Trophoblast cell (in vitro differentiated cells and primary cell): ENCODE measurements around the gene PHF21B.

ENCODE experiments used
- DNase-seq, 2 donors: peaks; one replicate each; pipeline ENCODE4 v3.0.0-alpha.2; 2016
- H2AFZ ChIP-seq: 2 replicates; pipeline ENCODE4 v1.6.1; 2013; ENCODE audit warnings: low read length, moderate library complexity, mild to moderate bottlenecking; ENCODE audit not compliant: insufficient read depth, poor library complexity
- H2AK5ac ChIP-seq: 2 replicates; pipeline ENCODE4 v1.6.1; 2013; ENCODE audit warnings: mild to moderate bottlenecking, low read length
- H2BK120ac ChIP-seq: 2 replicates; pipeline ENCODE4 v1.6.1; 2013; ENCODE audit warnings: low read length, mild to moderate bottlenecking, moderate library complexity; ENCODE audit not compliant: insufficient read depth, poor library complexity
- H2BK12ac ChIP-seq: 2 replicates; pipeline ENCODE4 v1.6.1; 2013; ENCODE audit warnings: mild to moderate bottlenecking, low read length, moderate library complexity
- H2BK5ac ChIP-seq: 2 replicates; pipeline ENCODE4 v1.6.1; 2013; ENCODE audit warnings: low read length, low read depth, moderate library complexity, mild to moderate bottlenecking; ENCODE audit not compliant: poor library complexity
- H3K14ac ChIP-seq: 2 replicates; pipeline ENCODE4 v1.6.1; 2013; ENCODE audit warnings: mild to moderate bottlenecking, low read length
- H3K18ac ChIP-seq: 2 replicates; pipeline ENCODE4 v1.6.1; 2013; ENCODE audit warnings: mild to moderate bottlenecking, low read length
- H3K23ac ChIP-seq: 2 replicates; pipeline ENCODE4 v1.6.1; 2013; ENCODE audit warnings: low read length
- H3K27ac ChIP-seq: 2 replicates; pipeline ENCODE4 v1.5.1; 2013; ENCODE audit warnings: low read depth, mild to moderate bottlenecking, inconsistent platforms, low read length, moderate library complexity
- H3K27me3 ChIP-seq: 2 replicates; pipeline ENCODE4 v1.6.1; 2013; ENCODE audit warnings: inconsistent platforms, mild to moderate bottlenecking, low read length, moderate library complexity; ENCODE audit not compliant: insufficient read depth
- H3K36me3 ChIP-seq, 2 experiments: 1 replicate in 1 of 2; 2 replicates in 1 of 2; pipeline ENCODE4 v1.6.1; 2013; ENCODE audit warnings: low read length in 2 of 2, mild to moderate bottlenecking in 2 of 2, moderate library complexity in 1 of 2; ENCODE audit not compliant: insufficient read depth in 2 of 2, control insufficient read depth in 1 of 2
- H3K4ac ChIP-seq: 2 replicates; pipeline ENCODE4 v1.6.1; 2013; ENCODE audit warnings: low read depth, mild to moderate bottlenecking, low read length, moderate library complexity
- H3K4me1 ChIP-seq, 2 experiments: 1 replicate in 1 of 2; 2 replicates in 1 of 2; pipeline ENCODE4 v1.6.1; 2013; ENCODE audit warnings: low read length in 2 of 2, mild to moderate bottlenecking in 2 of 2, moderate library complexity in 1 of 2; ENCODE audit not compliant: insufficient read depth in 2 of 2, control insufficient read depth in 1 of 2
- H3K4me2 ChIP-seq: 2 replicates; pipeline ENCODE4 v1.6.1; 2013; ENCODE audit warnings: inconsistent platforms, mild to moderate bottlenecking, low read length, moderate library complexity
- H3K4me3 ChIP-seq: 2 replicates; pipeline ENCODE4 v1.5.1; 2013; ENCODE audit warnings: mild to moderate bottlenecking, low read depth, low read length, inconsistent platforms
- H3K79me1 ChIP-seq: one replicate; pipeline ENCODE4 v1.6.1; 2013; ENCODE audit warnings: low read length
- H3K79me2 ChIP-seq: 2 replicates; pipeline ENCODE4 v1.6.1; 2013; ENCODE audit warnings: low read length, mild to moderate bottlenecking; ENCODE audit not compliant: control insufficient read depth, insufficient read depth, poor library complexity
- H3K9ac ChIP-seq: 2 replicates; pipeline ENCODE4 v1.6.1; 2013; ENCODE audit warnings: mild to moderate bottlenecking, low read length
- H3K9me3 ChIP-seq: 2 replicates; pipeline ENCODE4 v1.6.1; 2013; ENCODE audit warnings: low read depth, mild to moderate bottlenecking, control low read depth, inconsistent platforms, low read length; ENCODE audit not compliant: insufficient read depth
- H4K12ac ChIP-seq: 2 replicates; pipeline ENCODE4 v1.6.1; 2013; ENCODE audit warnings: low read depth, mild to moderate bottlenecking, low read length, moderate library complexity
- H4K8ac ChIP-seq: 2 replicates; pipeline ENCODE4 v1.6.1; 2013; ENCODE audit warnings: low read depth, mild to moderate bottlenecking, low read length, moderate library complexity
- H4K91ac ChIP-seq: one replicate; pipeline ENCODE4 v1.6.1; 2013; ENCODE audit warnings: low read depth, mild to moderate bottlenecking, low read length, moderate library complexity
- WGBS: extraction: QIAGEN DNeasy Blood & Tissue Kit; methylation state at CpG from one replicate; pipeline ENCODE4 v1.1.7; 2013; ENCODE audit warnings: missing lambda C conversion rate; ENCODE audit not compliant: insufficient read length, insufficient coverage; ENCODE audit errors: extremely low coverage; 5-methylcytosine and 5-hydroxymethylcytosine counted together

Gene PHF21B

GRCh38 chr22:44883011-44883421 lies 126.8 kb downstream of the PHF21B start:
- Histone ChIP-seq H3K18ac (no peak overlapping the region), H4K8ac (no peak overlapping the region)
- WGBS = no CpG with 5 or more reads among the region's 12 CpGs

GRCh38 chr22:44882226-44882905 lies 127.4 kb downstream of the PHF21B start:
- no peak overlapping the region for H2BK5ac ChIP-seq
- H2BK120ac ChIP-seq = no peak overlapping the region
- H4K8ac ChIP-seq = no peak overlapping the region
- H3K4me1 ChIP-seq = no peaks in the 10 kb centered on the region
- H3K4me2 ChIP-seq = no peak overlapping the region
- no peak overlapping the region for H2AFZ ChIP-seq
- H2AK5ac ChIP-seq = no peak overlapping the region
- no peak overlapping the region for H3K27ac ChIP-seq
- H3K36me3 ChIP-seq = peaks cover 0 to 7% of the 10 kb centered on the region in 2 experiments
- no peak overlapping the region for H4K91ac ChIP-seq
- WGBS = no CpG with 5 or more reads among the region's 26 CpGs
- H3K79me2 ChIP-seq = peaks cover 2% of the 10 kb centered on the region
- no peak overlapping the region for H3K4ac ChIP-seq
- no peak overlapping the region for H4K12ac ChIP-seq
- no peak overlapping the region for H3K18ac ChIP-seq
- peaks cover 5% of the 10 kb centered on the region for H3K9me3 ChIP-seq
- no peak overlapping the region for H3K23ac ChIP-seq
- H2BK12ac ChIP-seq = no peak overlapping the region
- H3K79me1 ChIP-seq = no peaks in the 10 kb centered on the region
- DNase-seq = no peak
- no peak overlapping the region for H3K9ac ChIP-seq
- H3K4me3 ChIP-seq = no peak overlapping the region
- H3K14ac ChIP-seq = no peak overlapping the region
- H3K27me3 ChIP-seq = no peaks in the 10 kb centered on the region

More at GRCh38 chr22:44883011-44883421, 126.8 kb downstream of the PHF21B start:
- H2BK12ac ChIP-seq = no peak overlapping the region
- no peak for DNase-seq
- H4K91ac ChIP-seq = no peak overlapping the region
- H3K27me3 ChIP-seq = no peaks in the 10 kb centered on the region
- no peak overlapping the region for H2BK120ac ChIP-seq
- no peak overlapping the region for H2AK5ac ChIP-seq
- no peak overlapping the region for H3K4me2 ChIP-seq
- H3K14ac ChIP-seq = no peak overlapping the region
- H3K79me2 ChIP-seq = peaks cover 2% of the 10 kb centered on the region
- H4K12ac ChIP-seq = no peak overlapping the region
- H3K23ac ChIP-seq = no peak overlapping the region
- no peak overlapping the region for H3K9ac ChIP-seq
- no peak overlapping the region for H3K27ac ChIP-seq
- no peaks in the 10 kb centered on the region for H3K4me1 ChIP-seq
- peaks cover 0 to 7% of the 10 kb centered on the region in 2 experiments for H3K36me3 ChIP-seq
- no peak overlapping the region for H3K4ac ChIP-seq
- peaks cover 3% of the 10 kb centered on the region for H3K9me3 ChIP-seq
- no peak overlapping the region for H2BK5ac ChIP-seq
- H3K79me1 ChIP-seq = no peaks in the 10 kb centered on the region
- no peak overlapping the region for H3K4me3 ChIP-seq
- no peak overlapping the region for H2AFZ ChIP-seq

GRCh38 chr22:44881624-44882023 lies 128.2 kb downstream of the PHF21B start:
- peaks cover 0 to 10% of the 10 kb centered on the region in 2 experiments for H3K36me3 ChIP-seq
- no peak overlapping the region for H3K4me2 ChIP-seq
- H3K79me1 ChIP-seq = no peaks in the 10 kb centered on the region
- no peak overlapping the region for H2BK12ac ChIP-seq
- no peak overlapping the region for H4K91ac ChIP-seq
- no peak overlapping the region for H2AFZ ChIP-seq
- H3K27ac ChIP-seq = no peak overlapping the region
- no peak overlapping the region for H4K12ac ChIP-seq
- H2BK120ac ChIP-seq = no peak overlapping the region
- WGBS = no CpG with 5 or more reads among the region's 24 CpGs
- H3K14ac ChIP-seq = no peak overlapping the region
- no peak overlapping the region for H3K4me3 ChIP-seq
- peaks cover 5% of the 10 kb centered on the region for H3K9me3 ChIP-seq
- H3K23ac ChIP-seq = no peak overlapping the region
- H3K4me1 ChIP-seq = no peaks in the 10 kb centered on the region
- H3K4ac ChIP-seq = no peak overlapping the region
- H3K9ac ChIP-seq = no peak overlapping the region
- no peak overlapping the region for H2AK5ac ChIP-seq
- H2BK5ac ChIP-seq = no peak overlapping the region
- DNase-seq = no peak
- H3K27me3 ChIP-seq = no peaks in the 10 kb centered on the region
- H3K79me2 ChIP-seq = peaks cover 2% of the 10 kb centered on the region
- no peak overlapping the region for H3K18ac ChIP-seq
- no peak overlapping the region for H4K8ac ChIP-seq

GRCh38 chr22:44880610-44881290 lies 129.1 kb downstream of the PHF21B start:
- H4K91ac ChIP-seq = no peak overlapping the region
- no peak overlapping the region for H3K23ac ChIP-seq
- no peak overlapping the region for H3K4ac ChIP-seq
- no peak overlapping the region for H3K9ac ChIP-seq
- H3K9me3 ChIP-seq = peaks cover 5% of the 10 kb centered on the region
- peaks cover 0 to 10% of the 10 kb centered on the region in 2 experiments for H3K36me3 ChIP-seq
- DNase-seq = no peak
- no peak overlapping the region for H2BK120ac ChIP-seq
- H2BK12ac ChIP-seq = no peak overlapping the region
- no peak overlapping the region for H3K14ac ChIP-seq
- H3K4me1 ChIP-seq = no peaks in the 10 kb centered on the region
- H2BK5ac ChIP-seq = no peak overlapping the region
- no peak overlapping the region for H3K18ac ChIP-seq
- H3K27ac ChIP-seq = no peak overlapping the region
- H3K79me2 ChIP-seq = peaks cover 2% of the 10 kb centered on the region
- no peak overlapping the region for H3K4me3 ChIP-seq
- H2AFZ ChIP-seq = no peak overlapping the region
- no peak overlapping the region for H4K12ac ChIP-seq
- H3K4me2 ChIP-seq = no peak overlapping the region
- H3K27me3 ChIP-seq = no peaks in the 10 kb centered on the region
- no CpG with 5 or more reads among the region's 19 CpGs for WGBS
- H3K79me1 ChIP-seq = no peaks in the 10 kb centered on the region
- no peak overlapping the region for H4K8ac ChIP-seq
- no peak overlapping the region for H2AK5ac ChIP-seq
